ENCODE results near the gene C4B.
"Not testable (repeated sequence)": the region's sequence is repeated elsewhere in the genome, so short reads cannot be mapped to it uniquely, and the experiment has no call there.

Gene C4B

GRCh38 chr6:32014547-32014946 lies at the start of gene C4B:
Gene C4B, plus strand, starts transcription at chr6:32014795. Its CDS starts 51 bp downstream, at chr6:32014846.
- H3K4me2 ChIP-seq, H3K4me3 ChIP-seq, H3K9ac ChIP-seq, H3K4me1 ChIP-seq, H3K27ac ChIP-seq, H3K36me3 ChIP-seq, H4K20me1 ChIP-seq, H3K27me3 ChIP-seq, H3K9me3 ChIP-seq: not testable (repeated sequence)

- H3K4me2 ChIP-seq = no peak overlapping the region
- no peak overlapping the region for H3K9ac ChIP-seq
- no peak overlapping the region for H3K27ac ChIP-seq
- no peak for TF ChIP-seq Cebpa-rat (IDR thresholded peaks at IDR 0.05)
- H3K9me3 ChIP-seq = no peaks in the 10 kb centered on the region
- no peaks in the 10 kb centered on the region for H3K27me3 ChIP-seq
- peaks cover 6% of the 10 kb centered on the region; the same call in 1 of the 2 replicates for H4K20me1 ChIP-seq
- peaks cover 15% of the 10 kb centered on the region for H3K4me1 ChIP-seq
- peaks cover 100% of the 10 kb centered on the region for H3K36me3 ChIP-seq
- no peak overlapping the region for H3K4me3 ChIP-seq
These were observed 48.9 kb upstream of the C4B start for GRCh38 chr6:31965700-31966099.

- Histone ChIP-seq H3K9me3 (no peaks in the 10 kb centered on the region), H3K4me1 (peaks cover 23% of the 10 kb centered on the region), H3K4me2 (no peak overlapping the region), H3K9ac (no peak overlapping the region), H3K27ac (no peak overlapping the region), H3K4me3 (no peak overlapping the region), H3K27me3 (no peaks in the 10 kb centered on the region), H4K20me1 (peaks cover 6% of the 10 kb centered on the region; the same call in 1 of the 2 replicates), H3K36me3 (peaks cover 94% of the 10 kb centered on the region)
- no peak for TF ChIP-seq Cebpa-rat (IDR thresholded peaks at IDR 0.05)
These were observed 48.1 kb upstream of the C4B start for GRCh38 chr6:31966506-31966905.

GRCh38 chr6:31966997-31967925 lies 47.3 kb upstream of the C4B start:
- no peak overlapping the region for H3K4me2 ChIP-seq
- H3K4me1 ChIP-seq = peaks cover 24% of the 10 kb centered on the region
- H3K36me3 ChIP-seq = peaks cover 86% of the 10 kb centered on the region

DNA sequence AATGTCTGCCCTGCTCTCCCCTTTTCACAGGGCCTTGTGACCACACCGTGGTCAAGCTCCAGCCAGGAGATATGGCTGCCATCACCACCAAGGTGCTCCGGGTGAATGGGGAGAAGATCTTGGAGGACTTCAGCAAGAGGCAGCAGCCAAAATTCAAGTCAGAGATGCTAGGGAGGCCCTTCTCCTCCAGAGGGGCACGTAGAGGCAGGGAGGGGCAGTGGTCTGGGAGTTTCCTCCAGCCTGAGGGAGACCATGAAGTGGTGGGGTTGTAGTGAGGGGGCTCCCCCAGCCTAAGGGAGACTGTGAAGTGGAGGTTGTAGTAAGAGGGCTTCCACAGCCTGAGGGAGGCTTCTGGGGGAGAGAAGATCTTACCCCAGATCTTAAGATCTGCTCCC lies 46.7 kb upstream of the C4B start:
- Histone ChIP-seq H3K4me2 (no peak overlapping the region), H3K4me3 (no peak overlapping the region), H3K9me3 (no peaks in the 10 kb centered on the region), H3K27ac (no peak overlapping the region), H3K4me1 (peaks cover 28% of the 10 kb centered on the region), H4K20me1 (peaks cover 6% of the 10 kb centered on the region; the same call in 1 of the 2 replicates), H3K9ac (no peak overlapping the region), H3K36me3 (peaks cover 79% of the 10 kb centered on the region), H3K27me3 (no peaks in the 10 kb centered on the region)
- TF ChIP-seq Cebpa-rat (IDR thresholded peaks at IDR 0.05) = no peak

More at GRCh38 chr6:31966997-31967925, 47.3 kb upstream of the C4B start:
- no peak for TF ChIP-seq Cebpa-rat (IDR thresholded peaks at IDR 0.05)
- H3K9me3 ChIP-seq = no peaks in the 10 kb centered on the region
- H4K20me1 ChIP-seq = peaks cover 6% of the 10 kb centered on the region; the same call in 1 of the 2 replicates
- H3K27me3 ChIP-seq = no peaks in the 10 kb centered on the region
- no peak overlapping the region for H3K4me3 ChIP-seq
- no peak overlapping the region for H3K27ac ChIP-seq
- H3K9ac ChIP-seq = no peak overlapping the region

DNA sequence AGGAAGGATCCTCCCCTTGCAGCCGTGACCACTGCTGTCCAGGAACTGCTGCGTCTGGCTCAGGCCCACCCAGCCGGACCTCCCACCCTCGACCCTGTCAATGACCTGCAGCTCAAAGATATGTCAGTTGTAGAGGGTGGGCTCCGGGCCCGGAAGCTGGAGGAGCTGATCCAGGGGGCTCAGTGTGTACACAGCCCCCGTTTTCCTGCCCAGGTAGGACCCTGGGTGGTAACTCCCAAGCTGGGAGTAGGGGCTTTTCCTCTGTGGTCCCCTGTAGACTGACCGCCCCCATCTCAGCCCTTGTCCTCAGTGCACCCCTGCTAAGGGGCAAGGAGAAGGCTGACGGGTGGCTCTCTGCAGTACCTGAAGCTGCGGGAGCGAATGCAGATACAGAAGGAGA lies 46.3 kb upstream of the C4B start:
- H3K36me3 ChIP-seq = peaks cover 75% of the 10 kb centered on the region
- H3K4me2 ChIP-seq = no peak overlapping the region
- no peaks in the 10 kb centered on the region for H3K27me3 ChIP-seq
- H3K4me3 ChIP-seq = no peak overlapping the region
- TF ChIP-seq Cebpa-rat (IDR thresholded peaks at IDR 0.05) = no peak
- H3K9ac ChIP-seq = no peak overlapping the region
- peaks cover 6% of the 10 kb centered on the region; the same call in 1 of the 2 replicates for H4K20me1 ChIP-seq
- no peak overlapping the region for H3K27ac ChIP-seq
- H3K9me3 ChIP-seq = no peaks in the 10 kb centered on the region
- H3K4me1 ChIP-seq = peaks cover 32% of the 10 kb centered on the region

DNA sequence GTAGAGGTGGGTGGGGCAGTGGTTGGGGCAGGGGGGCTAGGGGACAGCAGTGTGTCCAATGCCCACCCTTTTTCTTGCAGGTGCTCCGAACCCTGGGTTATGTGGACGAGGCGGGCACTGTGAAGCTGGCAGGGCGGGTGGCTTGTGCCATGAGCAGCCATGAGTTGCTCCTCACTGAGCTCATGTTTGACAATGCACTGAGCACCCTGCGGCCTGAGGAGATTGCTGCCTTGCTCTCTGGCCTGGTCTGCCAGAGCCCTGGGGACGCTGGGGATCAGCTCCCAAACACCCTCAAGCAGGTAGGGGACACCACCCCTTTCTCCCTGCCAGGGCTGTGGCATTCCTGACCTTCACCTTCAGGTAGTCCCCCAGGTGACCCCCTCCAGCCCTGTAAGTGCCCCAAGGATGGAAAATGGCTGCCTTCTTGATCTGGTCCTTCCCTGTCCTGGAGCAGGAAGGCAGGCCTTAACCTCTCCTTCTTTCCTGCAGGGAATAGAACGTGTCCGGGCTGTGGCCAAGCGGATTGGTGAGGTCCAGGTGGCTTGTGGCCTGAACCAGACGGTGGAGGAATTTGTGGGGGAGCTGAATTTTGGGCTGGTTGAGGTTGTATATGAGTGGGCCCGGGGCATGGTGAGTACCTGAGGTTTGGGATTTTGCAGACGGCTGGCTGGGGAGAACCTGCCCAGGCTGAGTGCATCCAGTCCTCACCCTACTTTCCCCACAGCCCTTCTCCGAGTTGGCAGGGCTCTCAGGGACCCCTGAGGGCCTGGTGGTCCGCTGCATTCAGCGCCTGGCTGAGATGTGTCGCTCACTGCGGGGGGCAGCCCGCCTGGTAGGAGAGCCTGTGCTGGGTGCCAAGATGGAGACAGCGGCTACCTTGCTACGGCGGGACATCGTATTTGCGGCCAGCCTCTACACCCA lies 45.5 kb upstream of the C4B start:
- Histone ChIP-seq H3K4me2 (no peak overlapping the region), H3K9me3 (no peaks in the 10 kb centered on the region), H3K27me3 (no peaks in the 10 kb centered on the region), H3K36me3 (peaks cover 68% of the 10 kb centered on the region), H4K20me1 (peaks cover 6% of the 10 kb centered on the region; the same call in 1 of the 2 replicates), H3K4me1 (peaks cover 39% of the 10 kb centered on the region), H3K9ac (no peak overlapping the region), H3K27ac (no peak overlapping the region), H3K4me3 (no peak overlapping the region)
- no peak for TF ChIP-seq Cebpa-rat (IDR thresholded peaks at IDR 0.05)

- Histone ChIP-seq H3K27ac (no peak overlapping the region), H3K27me3 (no peaks in the 10 kb centered on the region), H3K4me3 (peak overlapping the region; percentile 81; the same call in 1 of the 2 replicates), H4K20me1 (peaks cover 6% of the 10 kb centered on the region; the same call in 1 of the 2 replicates), H3K36me3 (peaks cover 59% of the 10 kb centered on the region), H3K4me2 (peak overlapping the region; percentile 97), H3K9ac (peak overlapping the region; percentile 88), H3K4me1 (peaks cover 40% of the 10 kb centered on the region), H3K9me3 (no peaks in the 10 kb centered on the region)
- no peak for TF ChIP-seq Cebpa-rat (IDR thresholded peaks at IDR 0.05)
These were observed 44.6 kb upstream of the C4B start for GRCh38 chr6:31969712-31970603.

Data from BLaER1 (cell line).